ENCODE results near the gene PCOLCE2.

The PCOLCE2 gene

GRCh38 chr3:142878649-142879300, 10.1 kb downstream of the PCOLCE2 start:
- no peaks in the 10 kb centered on the region for H3K36me3 ChIP-seq (ENCODE audit: control insufficient read depth, low read length)
- H3K4me1 ChIP-seq (ENCODE audit: control insufficient read depth, low read length): no peaks in the 10 kb centered on the region
- no peak overlapping the region for H3K4me2 ChIP-seq (ENCODE audit: low read length)
- H3K79me2 ChIP-seq (ENCODE audit: control insufficient read depth, low read length): no peaks in the 10 kb centered on the region
- no peaks in the 10 kb centered on the region for H4K20me1 ChIP-seq (ENCODE audit: control insufficient read depth, insufficient read depth, low read depth, low read length)
- no peaks in the 10 kb centered on the region for H3K9me3 ChIP-seq (ENCODE audit: control insufficient read depth, insufficient read depth, low read length)
- H3K27ac ChIP-seq (ENCODE audit: low read depth, low read length): no peak overlapping the region
- H3K9me2 ChIP-seq (replicated peaks; ENCODE audit: control insufficient read depth, low read length): no peaks in the 10 kb centered on the region
- no peaks in the 10 kb centered on the region for H3K27me3 ChIP-seq (ENCODE audit: control insufficient read depth, low read length)
- H3F3A ChIP-seq (ENCODE audit: control insufficient read depth, insufficient read depth): no peaks in the 10 kb centered on the region
- no peak overlapping the region for H3K4me3 ChIP-seq (ENCODE audit: low read length)
- TF ChIP-seq CTCF (IDR thresholded peaks at IDR 0.05; ENCODE audit: low read depth, low read length, poor library complexity, severe bottlenecking) (no peak), EZH2phosphoT487 (IDR thresholded peaks at IDR 0.05; ENCODE audit: borderline replicate concordance, low read length) (no peak)

GRCh38 chr3:142876417-142876816, 12.5 kb downstream of the PCOLCE2 start:
- Histone ChIP-seq H4K20me1 (ENCODE audit: control insufficient read depth, insufficient read depth, low read depth, low read length) (no peaks in the 10 kb centered on the region), H3F3A (ENCODE audit: control insufficient read depth, insufficient read depth) (no peaks in the 10 kb centered on the region), H3K4me2 (ENCODE audit: low read length) (no peak overlapping the region), H3K79me2 (ENCODE audit: control insufficient read depth, low read length) (no peaks in the 10 kb centered on the region), H3K27ac (ENCODE audit: low read depth, low read length) (no peak overlapping the region), H3K4me1 (ENCODE audit: control insufficient read depth, low read length) (no peaks in the 10 kb centered on the region), H3K27me3 (ENCODE audit: control insufficient read depth, low read length) (no peaks in the 10 kb centered on the region), H3K36me3 (ENCODE audit: control insufficient read depth, low read length) (no peaks in the 10 kb centered on the region), H3K4me3 (ENCODE audit: low read length) (no peak overlapping the region), H3K9me2 (replicated peaks; ENCODE audit: control insufficient read depth, low read length) (no peaks in the 10 kb centered on the region), H3K9me3 (ENCODE audit: control insufficient read depth, insufficient read depth, low read length) (no peaks in the 10 kb centered on the region)
- no peak for TF ChIP-seq CTCF (IDR thresholded peaks at IDR 0.05; ENCODE audit: low read depth, low read length, poor library complexity, severe bottlenecking)
- TF ChIP-seq EZH2phosphoT487 (IDR thresholded peaks at IDR 0.05; ENCODE audit: borderline replicate concordance, low read length): no peak

GRCh38 chr3:142875583-142876207, 13.2 kb downstream of the PCOLCE2 start:
- H4K20me1 ChIP-seq (ENCODE audit: control insufficient read depth, insufficient read depth, low read depth, low read length): no peaks in the 10 kb centered on the region
- no peaks in the 10 kb centered on the region for H3F3A ChIP-seq (ENCODE audit: control insufficient read depth, insufficient read depth)
- no peaks in the 10 kb centered on the region for H3K27me3 ChIP-seq (ENCODE audit: control insufficient read depth, low read length)
- H3K4me3 ChIP-seq (ENCODE audit: low read length): no peak overlapping the region
- no peaks in the 10 kb centered on the region for H3K9me3 ChIP-seq (ENCODE audit: control insufficient read depth, insufficient read depth, low read length)
- H3K27ac ChIP-seq (ENCODE audit: low read depth, low read length): no peak overlapping the region
- H3K4me2 ChIP-seq (ENCODE audit: low read length): no peak overlapping the region
- no peaks in the 10 kb centered on the region for H3K36me3 ChIP-seq (ENCODE audit: control insufficient read depth, low read length)
- no peaks in the 10 kb centered on the region for H3K4me1 ChIP-seq (ENCODE audit: control insufficient read depth, low read length)
- TF ChIP-seq EZH2phosphoT487 (IDR thresholded peaks at IDR 0.05; ENCODE audit: borderline replicate concordance, low read length) (no peak), CTCF (IDR thresholded peaks at IDR 0.05; ENCODE audit: low read depth, low read length, poor library complexity, severe bottlenecking) (no peak)
- H3K9me2 ChIP-seq (replicated peaks; ENCODE audit: control insufficient read depth, low read length): no peaks in the 10 kb centered on the region
- no peaks in the 10 kb centered on the region for H3K79me2 ChIP-seq (ENCODE audit: control insufficient read depth, low read length)
